ENCODE data around the gene SNAPC3. TPM values are rescaled to one million over a fixed set of nuclear protein-coding genes. Genes with fewer than 3 reads are reported as not detected.
"Not testable (repeated sequence)": the region's sequence is repeated elsewhere in the genome, so short reads cannot be mapped to it uniquely, and the experiment has no call there.

Gene SNAPC3
- total RNA-seq, 2 donors from 2014 or later: 9.1 to 12.0 TPM

DNA sequence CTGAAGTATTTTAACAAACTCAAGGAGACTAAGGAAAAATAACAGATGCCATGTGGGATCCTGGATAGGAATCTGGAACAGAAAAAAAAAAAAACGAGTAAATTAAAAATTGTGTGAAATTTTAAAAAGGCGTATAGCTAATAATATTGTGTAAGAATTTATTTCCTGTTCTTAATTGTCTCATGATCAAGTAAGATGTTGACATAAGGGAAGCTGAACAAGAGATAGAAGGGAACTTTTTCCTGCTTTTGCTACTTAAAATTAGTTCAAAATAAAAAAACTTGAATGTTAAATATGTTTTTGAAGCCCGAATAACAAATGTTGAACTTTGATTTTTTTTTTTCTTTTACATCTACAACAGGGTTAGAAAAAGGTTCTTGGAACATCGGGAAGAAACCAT, 10.5 kb downstream of the SNAPC3 start:
- ATAC-seq: no peak
- H3K27ac Mint-ChIP-seq: peak overlapping the region; percentile 4
- H3K4me1 Mint-ChIP-seq: peaks cover 44% of the 10 kb centered on the region
- DNase-seq: no peak
- no peak overlapping the region for H3K4me3 Mint-ChIP-seq
- no peaks in the 10 kb centered on the region for H3K27me3 Mint-ChIP-seq
- H3K9me3 ChIP-seq (ENCODE audit: control insufficient read depth, low read length, poor library complexity, severe bottlenecking): no peaks in the 10 kb centered on the region
- H3K36me3 Mint-ChIP-seq (ENCODE audit: low read depth): peaks cover 18% of the 10 kb centered on the region

DNA sequence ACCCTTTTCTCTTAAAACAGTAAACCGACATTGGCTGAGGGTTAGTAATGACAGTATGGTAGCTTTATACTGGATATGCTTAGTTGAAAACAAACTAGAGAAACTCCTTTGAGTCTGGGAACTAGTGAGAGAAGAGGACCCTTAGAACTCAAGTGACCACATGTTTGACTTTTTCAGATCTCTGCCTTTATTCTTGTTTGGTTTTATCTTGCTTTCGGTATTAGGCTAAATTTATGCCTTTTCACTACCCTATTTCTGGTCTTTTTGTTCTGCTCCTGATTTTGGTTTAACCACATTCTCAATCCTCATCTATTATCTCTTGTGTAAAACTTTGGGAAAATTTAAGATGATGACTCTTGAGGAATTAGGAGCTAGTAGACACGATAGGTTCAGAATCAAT, 11.0 kb downstream of the SNAPC3 start:
- Mint-ChIP-seq H3K4me3 (no peak overlapping the region), H3K27me3 (no peaks in the 10 kb centered on the region), H3K4me1 (peaks cover 43% of the 10 kb centered on the region), H3K27ac (peak overlapping the region; percentile 4), H3K36me3 (ENCODE audit: low read depth) (peaks cover 15% of the 10 kb centered on the region)
- H3K9me3 ChIP-seq (ENCODE audit: control insufficient read depth, low read length, poor library complexity, severe bottlenecking): no peaks in the 10 kb centered on the region
- DNase-seq (no peak), ATAC-seq (no peak)

GRCh38 chr9:15438891-15439290, 16.2 kb downstream of the SNAPC3 start:
- ATAC-seq: no peak
- H3K27ac Mint-ChIP-seq: peak overlapping the region; percentile 63
- peaks cover 10% of the 10 kb centered on the region for H3K36me3 Mint-ChIP-seq (ENCODE audit: low read depth)
- no peaks in the 10 kb centered on the region for H3K9me3 ChIP-seq (ENCODE audit: control insufficient read depth, low read length, poor library complexity, severe bottlenecking)
- peaks cover 22% of the 10 kb centered on the region for H3K4me1 Mint-ChIP-seq
- H3K27me3 Mint-ChIP-seq: no peaks in the 10 kb centered on the region
- DNase-seq: no peak
- no peak overlapping the region for H3K4me3 Mint-ChIP-seq

- not testable (repeated sequence) for ATAC-seq; H3K36me3 Mint-ChIP-seq (ENCODE audit: low read depth); H3K27me3 Mint-ChIP-seq; H3K9me3 ChIP-seq (ENCODE audit: control insufficient read depth, low read length, poor library complexity, severe bottlenecking); H3K4me3 Mint-ChIP-seq; DNase-seq; H3K27ac Mint-ChIP-seq
- H3K4me1 Mint-ChIP-seq: peaks cover 17% of the 10 kb centered on the region
These were observed 19.2 kb downstream of the SNAPC3 start for GRCh38 chr9:15441841-15442240.

DNA sequence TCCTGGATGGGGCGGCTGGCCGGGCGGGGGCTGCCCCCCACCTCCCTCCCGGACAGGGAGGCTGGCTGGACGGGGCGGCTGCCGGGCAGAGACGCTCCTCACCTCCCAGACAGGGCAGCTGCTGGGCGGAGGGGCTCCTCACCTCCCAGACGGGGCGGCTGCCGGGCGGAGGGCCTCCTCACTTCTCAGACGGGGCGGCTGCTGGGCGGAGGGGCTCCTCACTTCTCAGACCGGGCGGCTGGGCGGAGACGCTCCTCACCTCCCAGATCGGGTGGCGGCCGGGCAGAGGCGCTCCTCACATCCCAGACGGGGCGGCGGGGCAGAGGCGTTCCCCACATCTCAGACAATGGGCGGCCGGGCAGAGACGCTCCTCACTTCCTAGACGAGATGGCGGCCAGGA, 19.6 kb downstream of the SNAPC3 start:
- H3K4me1 Mint-ChIP-seq: peaks cover 17% of the 10 kb centered on the region
- not testable (repeated sequence) for H3K27me3 Mint-ChIP-seq; H3K9me3 ChIP-seq (ENCODE audit: control insufficient read depth, low read length, poor library complexity, severe bottlenecking); ATAC-seq; H3K4me3 Mint-ChIP-seq; DNase-seq; H3K36me3 Mint-ChIP-seq (ENCODE audit: low read depth); H3K27ac Mint-ChIP-seq

DNA sequence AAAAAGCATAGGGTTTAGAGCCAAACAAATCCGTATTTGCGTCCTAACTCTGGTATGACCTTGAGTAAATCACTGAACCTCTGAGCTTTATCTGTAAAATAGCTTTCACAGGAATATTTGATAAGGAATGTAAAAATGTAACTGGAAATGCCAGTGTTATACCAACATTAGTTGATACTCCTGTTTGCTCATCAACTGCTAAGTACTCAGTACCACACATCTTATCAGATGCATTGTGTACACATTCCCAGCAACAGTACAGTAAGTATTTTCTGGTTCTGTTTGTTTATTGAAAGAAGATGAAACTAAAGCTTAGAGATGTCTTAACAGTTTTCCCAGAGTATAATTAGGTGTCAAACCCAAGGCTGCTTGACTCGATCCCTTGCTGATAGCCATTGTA, 21.5 kb downstream of the SNAPC3 start:
- ATAC-seq (no peak), DNase-seq (no peak)
- no peaks in the 10 kb centered on the region for H3K27me3 Mint-ChIP-seq
- peaks cover 19% of the 10 kb centered on the region for H3K36me3 Mint-ChIP-seq (ENCODE audit: low read depth)
- H3K9me3 ChIP-seq (ENCODE audit: control insufficient read depth, low read length, poor library complexity, severe bottlenecking): no peaks in the 10 kb centered on the region
- no peak overlapping the region for H3K27ac Mint-ChIP-seq
- peaks cover 17% of the 10 kb centered on the region for H3K4me1 Mint-ChIP-seq
- no peak overlapping the region for H3K4me3 Mint-ChIP-seq

GRCh38 chr9:15453956-15454355, 31.3 kb downstream of the SNAPC3 start:
- no peaks in the 10 kb centered on the region for H3K9me3 ChIP-seq (ENCODE audit: control insufficient read depth, low read length, poor library complexity, severe bottlenecking)
- Mint-ChIP-seq H3K27me3 (no peaks in the 10 kb centered on the region), H3K36me3 (ENCODE audit: low read depth) (no peaks in the 10 kb centered on the region), H3K4me3 (no peak overlapping the region), H3K27ac (peak overlapping the region; percentile 14), H3K4me1 (peaks cover 2% of the 10 kb centered on the region)
- no peak for ATAC-seq
- no peak for DNase-seq

GRCh38 chr9:15461056-15461455, 38.4 kb downstream of the SNAPC3 start:
- Mint-ChIP-seq H3K27ac (no peak overlapping the region), H3K4me3 (no peak overlapping the region), H3K4me1 (peaks cover 2% of the 10 kb centered on the region), H3K27me3 (no peaks in the 10 kb centered on the region), H3K36me3 (ENCODE audit: low read depth) (no peaks in the 10 kb centered on the region)
- H3K9me3 ChIP-seq (ENCODE audit: control insufficient read depth, low read length, poor library complexity, severe bottlenecking): no peaks in the 10 kb centered on the region
- DNase-seq (no peak), ATAC-seq (no peak)

DNA sequence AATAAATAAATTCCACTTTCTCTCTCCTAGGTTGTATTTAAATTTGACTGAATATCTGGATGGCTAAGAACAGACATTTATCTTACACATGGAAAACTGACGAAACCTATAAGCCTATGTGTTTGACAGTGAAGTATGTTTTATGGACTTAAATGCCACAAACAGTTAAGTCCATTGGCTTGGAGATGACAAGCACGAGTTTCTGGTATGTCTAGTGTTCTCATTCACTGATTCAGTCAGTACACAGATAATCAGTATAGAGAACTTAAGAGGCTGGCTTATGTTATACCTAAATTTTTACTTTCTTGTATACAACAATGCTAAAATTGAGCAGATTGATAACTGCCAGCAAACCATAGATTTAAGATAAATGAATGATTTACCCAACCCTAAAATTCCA, 38.9 kb downstream of the SNAPC3 start:
- peaks cover 2% of the 10 kb centered on the region for H3K4me1 Mint-ChIP-seq
- H3K27ac Mint-ChIP-seq: peak overlapping the region; percentile 14
- H3K4me3 Mint-ChIP-seq: no peak overlapping the region
- no peaks in the 10 kb centered on the region for H3K36me3 Mint-ChIP-seq (ENCODE audit: low read depth)
- H3K9me3 ChIP-seq (ENCODE audit: control insufficient read depth, low read length, poor library complexity, severe bottlenecking): no peaks in the 10 kb centered on the region
- ATAC-seq (no peak), DNase-seq (no peak)
- H3K27me3 Mint-ChIP-seq: no peaks in the 10 kb centered on the region

DNA sequence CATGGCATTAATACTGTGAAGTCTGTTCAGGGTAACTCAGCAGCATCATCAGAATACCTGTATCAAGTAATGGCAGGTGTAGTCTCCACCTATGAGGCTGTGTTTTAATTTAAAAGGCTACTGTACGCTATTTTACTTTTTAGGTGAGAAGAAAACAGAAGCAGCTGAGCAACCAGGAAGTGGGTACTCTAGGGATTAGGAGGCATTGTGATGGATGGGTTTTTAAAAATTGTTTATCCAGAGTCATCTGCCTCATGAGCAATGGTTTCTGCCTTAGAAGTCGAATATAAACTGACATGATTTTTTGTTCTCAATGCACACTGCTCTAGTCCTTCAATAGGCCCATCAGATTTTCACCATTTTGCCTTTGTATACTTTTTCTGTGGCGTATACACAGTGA, 45.5 kb downstream of the SNAPC3 start:
- Mint-ChIP-seq H3K27me3 (no peaks in the 10 kb centered on the region), H3K27ac (no peak overlapping the region), H3K36me3 (ENCODE audit: low read depth) (peaks cover 2% of the 10 kb centered on the region), H3K4me1 (peaks cover 10% of the 10 kb centered on the region), H3K4me3 (no peak overlapping the region)
- H3K9me3 ChIP-seq (ENCODE audit: control insufficient read depth, low read length, poor library complexity, severe bottlenecking): no peaks in the 10 kb centered on the region
- DNase-seq (no peak), ATAC-seq (no peak)

DNA sequence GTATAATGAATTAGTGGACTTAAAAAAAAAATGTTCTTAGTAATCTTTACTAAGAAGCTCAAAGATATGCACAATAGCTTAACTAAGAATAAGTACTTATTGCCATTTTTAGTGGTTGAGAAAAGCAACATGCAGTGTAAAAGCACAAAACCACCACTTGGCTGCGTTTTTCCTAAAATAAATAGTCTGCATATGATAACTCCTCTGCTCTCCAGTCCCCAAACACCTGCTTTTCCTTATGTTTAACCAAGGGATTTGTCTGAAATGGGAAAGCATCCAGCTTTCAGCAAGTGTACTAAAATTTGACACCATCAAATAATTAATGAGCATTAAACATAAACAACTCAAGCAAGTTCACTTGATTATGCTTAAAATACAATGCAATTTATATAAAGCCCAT, 46.7 kb downstream of the SNAPC3 start:
- Mint-ChIP-seq H3K27ac (peak overlapping the region; percentile 47), H3K36me3 (ENCODE audit: low read depth) (peaks cover 4% of the 10 kb centered on the region)

GRCh38 chr9:15469862-15470261, 47.2 kb downstream of the SNAPC3 start:
- Mint-ChIP-seq H3K4me3 (no peak overlapping the region), H3K27me3 (no peaks in the 10 kb centered on the region), H3K27ac (peak overlapping the region; percentile 47), H3K36me3 (ENCODE audit: low read depth) (peaks cover 4% of the 10 kb centered on the region), H3K4me1 (peaks cover 14% of the 10 kb centered on the region)
- DNase-seq (no peak), ATAC-seq (no peak)
- H3K9me3 ChIP-seq (ENCODE audit: control insufficient read depth, low read length, poor library complexity, severe bottlenecking): no peaks in the 10 kb centered on the region

More for the DNA sequence above, 46.7 kb downstream of the SNAPC3 start:
- DNase-seq: no peak
- H3K9me3 ChIP-seq (ENCODE audit: control insufficient read depth, low read length, poor library complexity, severe bottlenecking): no peaks in the 10 kb centered on the region
- Mint-ChIP-seq H3K27me3 (no peaks in the 10 kb centered on the region), H3K4me3 (no peak overlapping the region), H3K4me1 (peaks cover 14% of the 10 kb centered on the region)
- no peak for ATAC-seq

DNA sequence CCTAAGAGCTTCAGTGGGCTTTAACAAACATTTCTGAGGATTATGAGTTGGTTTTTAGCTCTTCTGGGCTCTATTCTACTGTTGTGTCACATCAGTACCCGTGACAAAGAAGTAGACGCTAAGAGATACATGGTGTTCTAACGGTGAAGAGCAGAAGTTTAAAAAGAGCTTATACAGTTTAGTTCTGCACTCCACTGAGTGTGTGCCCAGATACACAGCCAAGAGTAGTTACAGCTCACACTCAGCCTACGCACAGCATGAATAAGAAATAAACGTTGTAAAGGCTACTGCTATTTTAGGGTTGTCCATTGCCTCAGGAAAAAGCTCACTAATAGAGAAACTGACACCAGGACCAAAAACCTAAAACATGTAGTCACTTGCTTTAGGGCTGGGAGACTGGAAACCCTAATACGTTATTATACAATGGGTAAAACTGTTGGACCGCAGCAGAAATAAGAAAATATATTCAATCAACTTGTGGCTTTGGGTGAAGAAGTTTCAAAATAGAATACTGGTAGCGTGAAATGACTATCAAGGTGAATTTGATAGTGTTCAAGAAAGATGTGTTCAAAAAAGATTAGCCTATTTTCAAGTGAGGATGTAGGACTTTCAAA, 53.4 kb downstream of the SNAPC3 start:
- Mint-ChIP-seq H3K36me3 (ENCODE audit: low read depth) (peaks cover 2% of the 10 kb centered on the region), H3K4me3 (no peak overlapping the region), H3K27me3 (no peaks in the 10 kb centered on the region), H3K4me1 (peaks cover 16% of the 10 kb centered on the region), H3K27ac (peak overlapping the region; percentile 67)
- DNase-seq (no peak), ATAC-seq (no peak)
- H3K9me3 ChIP-seq (ENCODE audit: control insufficient read depth, low read length, poor library complexity, severe bottlenecking): no peaks in the 10 kb centered on the region

GRCh38 chr9:15480028-15480427, 57.4 kb downstream of the SNAPC3 start:
- Mint-ChIP-seq H3K4me1 (peaks cover 24% of the 10 kb centered on the region), H3K27me3 (no peaks in the 10 kb centered on the region), H3K4me3 (no peak overlapping the region), H3K27ac (peak overlapping the region; percentile 68), H3K36me3 (ENCODE audit: low read depth) (peaks cover 10% of the 10 kb centered on the region)
- DNase-seq (no peak), ATAC-seq (no peak)
- H3K9me3 ChIP-seq (ENCODE audit: control insufficient read depth, low read length, poor library complexity, severe bottlenecking): no peaks in the 10 kb centered on the region

Measured in T-helper 17 cell (primary cell).